ENCODE results near the gene TSPAN31.
"Not testable (repeated sequence)": the region's sequence is repeated elsewhere in the genome, so short reads cannot be mapped to it uniquely, and the experiment has no call there.

Gene TSPAN31

DNA sequence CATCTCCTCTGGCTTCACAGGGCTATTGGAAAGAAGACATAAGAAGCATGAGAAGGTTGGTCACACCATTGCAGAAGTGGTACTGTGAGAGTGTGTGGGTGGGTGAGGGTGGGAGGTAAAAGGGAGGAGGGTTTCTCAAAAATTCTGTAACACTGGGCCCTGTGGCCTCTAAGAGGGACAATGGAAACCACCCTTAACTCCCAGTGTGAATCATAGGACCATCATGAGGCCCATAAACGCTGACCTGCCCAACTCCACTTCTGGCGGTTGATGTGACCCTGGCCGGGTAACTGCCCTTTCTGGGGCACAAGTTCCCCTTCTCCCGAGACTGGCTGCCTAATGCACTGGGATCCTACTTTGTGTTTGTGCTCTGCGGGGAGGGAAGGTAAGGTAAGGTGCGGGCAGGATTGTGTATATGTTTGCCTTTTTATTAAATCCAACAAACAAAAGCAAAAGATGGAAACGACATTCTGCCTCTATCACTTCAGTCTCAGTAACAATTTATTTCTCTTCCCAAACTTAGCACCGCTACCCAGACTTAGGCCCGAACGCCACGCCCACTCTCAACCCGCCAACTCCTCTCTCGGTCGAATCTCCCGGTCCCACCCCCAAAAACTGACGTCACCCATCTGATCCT lies 26.5 kb downstream of the TSPAN31 start:
- DNase-seq (ENCODE audit: low read depth) = peak; percentile 76
- peak overlapping the region; percentile 65 for H3K4me3 ChIP-seq (ENCODE audit: low read depth, low read length)
- TF ChIP-seq, protein P1, sequence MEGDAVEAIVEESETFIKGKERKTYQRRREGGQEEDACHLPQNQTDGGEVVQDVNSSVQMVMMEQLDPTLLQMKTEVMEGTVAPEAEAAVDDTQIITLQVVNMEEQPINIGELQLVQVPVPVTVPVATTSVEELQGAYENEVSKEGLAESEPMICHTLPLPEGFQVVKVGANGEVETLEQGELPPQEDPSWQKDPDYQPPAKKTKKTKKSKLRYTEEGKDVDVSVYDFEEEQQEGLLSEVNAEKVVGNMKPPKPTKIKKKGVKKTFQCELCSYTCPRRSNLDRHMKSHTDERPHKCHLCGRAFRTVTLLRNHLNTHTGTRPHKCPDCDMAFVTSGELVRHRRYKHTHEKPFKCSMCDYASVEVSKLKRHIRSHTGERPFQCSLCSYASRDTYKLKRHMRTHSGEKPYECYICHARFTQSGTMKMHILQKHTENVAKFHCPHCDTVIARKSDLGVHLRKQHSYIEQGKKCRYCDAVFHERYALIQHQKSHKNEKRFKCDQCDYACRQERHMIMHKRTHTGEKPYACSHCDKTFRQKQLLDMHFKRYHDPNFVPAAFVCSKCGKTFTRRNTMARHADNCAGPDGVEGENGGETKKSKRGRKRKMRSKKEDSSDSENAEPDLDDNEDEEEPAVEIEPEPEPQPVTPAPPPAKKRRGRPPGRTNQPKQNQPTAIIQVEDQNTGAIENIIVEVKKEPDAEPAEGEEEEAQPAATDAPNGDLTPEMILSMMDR (IDR thresholded peaks at IDR 0.05; ENCODE audit: low read depth, low read length, missing control alignments) = no peak

DNA sequence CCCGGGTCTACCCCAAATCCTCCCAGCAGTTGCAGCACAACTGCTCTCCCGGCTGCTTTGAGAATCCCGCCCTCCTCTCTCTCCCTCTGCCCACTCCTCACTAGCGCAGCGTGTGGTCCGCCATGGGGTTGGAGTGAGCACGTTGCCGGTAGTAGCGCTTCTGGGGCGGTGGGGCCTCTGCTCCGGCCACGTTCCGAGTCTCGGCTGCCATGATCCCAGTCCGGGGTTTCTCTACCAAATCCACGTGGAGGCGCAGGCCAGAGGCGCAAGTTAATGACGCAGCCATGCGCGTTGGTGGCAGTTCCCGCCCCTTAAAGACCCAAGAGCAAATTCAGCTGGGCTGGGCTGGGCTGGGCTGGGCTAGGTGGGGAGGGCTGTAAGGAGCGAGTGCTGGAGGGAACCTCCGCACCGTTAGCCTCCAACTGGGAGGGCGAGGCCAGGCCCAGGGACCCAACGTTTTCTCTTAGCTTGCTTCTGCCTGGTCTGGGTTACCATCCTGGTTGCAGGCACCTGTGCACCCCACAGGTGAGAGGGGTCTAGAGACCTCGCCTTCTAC lies 27.1 kb downstream of the TSPAN31 start, which contains the start of gene METTL1:
METTL1 (minus strand) TSS at position 233 of the 556 bp plus-strand sequence; CDS start at position 211, 22 bp downstream.
- TF ChIP-seq, protein P1 (IDR thresholded peaks at IDR 0.05; ENCODE audit: low read depth, low read length, missing control alignments) = no peak
- peak; percentile 89 for DNase-seq (ENCODE audit: low read depth)
- peak within 1 kb of the TSS; percentile 65 for H3K4me3 ChIP-seq (ENCODE audit: low read depth, low read length)

DNA sequence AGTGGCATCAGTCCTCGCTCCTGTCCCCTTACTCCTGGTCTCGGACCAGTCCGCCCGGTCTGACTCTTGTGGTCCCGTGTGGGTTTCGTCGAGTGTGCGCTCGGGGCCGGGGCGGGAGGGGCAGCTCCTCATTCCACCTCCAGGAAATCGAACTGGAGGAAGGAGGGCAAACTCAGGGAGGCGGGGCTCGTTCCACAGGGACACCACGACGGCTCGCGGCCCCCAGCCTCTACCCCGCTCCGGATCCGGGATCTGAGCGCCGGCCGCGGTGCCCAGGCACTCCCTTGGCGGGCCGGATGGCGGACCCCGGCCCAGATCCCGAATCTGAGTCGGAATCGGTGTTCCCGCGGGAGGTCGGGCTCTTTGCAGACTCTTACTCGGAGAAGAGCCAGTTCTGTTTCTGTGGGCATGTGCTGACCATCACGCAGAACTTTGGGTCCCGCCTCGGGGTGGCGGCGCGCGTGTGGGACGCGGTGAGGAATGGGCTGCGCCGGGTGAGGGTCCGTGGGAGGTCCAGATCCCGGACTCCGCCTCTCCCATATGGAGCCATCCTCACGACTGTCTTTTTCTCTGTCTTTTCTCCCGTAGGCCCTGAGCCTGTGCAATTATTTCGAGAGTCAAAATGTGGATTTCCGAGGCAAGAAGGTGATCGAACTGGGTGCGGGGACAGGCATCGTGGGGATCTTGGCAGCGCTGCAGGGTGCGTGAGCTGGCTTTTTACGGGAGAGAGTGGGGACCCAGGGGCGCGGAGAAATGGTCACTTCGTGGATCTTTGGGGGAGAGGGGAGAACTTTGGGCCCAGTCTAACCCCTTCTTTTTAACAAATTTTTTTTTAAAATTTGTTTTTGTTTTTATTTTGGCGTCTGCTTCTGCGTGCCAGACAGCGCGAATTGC lies 27.8 kb downstream of the TSPAN31 start, which contains the start of gene EEF1AKMT3:
EEF1AKMT3 (plus strand) TSS at position 186 of the 894 bp plus-strand sequence; CDS start at position 297, 111 bp downstream.
- no peak for DNase-seq (ENCODE audit: low read depth)
- TF ChIP-seq, protein P1 (IDR thresholded peaks at IDR 0.05; ENCODE audit: low read depth, low read length, missing control alignments) = no peak
- peak within 1 kb of the TSS; percentile 65 for H3K4me3 ChIP-seq (ENCODE audit: low read depth, low read length)

GRCh38 chr12:57774634-57775033 lies 29.8 kb downstream of the TSPAN31 start:
- not testable (repeated sequence) for DNase-seq (ENCODE audit: low read depth)

GRCh38 chr12:57775044-57775443 lies 30.2 kb downstream of the TSPAN31 start:
- H3K4me3 ChIP-seq (ENCODE audit: low read depth, low read length) = no peak overlapping the region
- TF ChIP-seq, protein P1 (IDR thresholded peaks at IDR 0.05; ENCODE audit: low read depth, low read length, missing control alignments) = no peak
- no peak for DNase-seq (ENCODE audit: low read depth)

More at GRCh38 chr12:57774634-57775033, 29.8 kb downstream of the TSPAN31 start:
- H3K4me3 ChIP-seq (ENCODE audit: low read depth, low read length) = not testable (repeated sequence)

GRCh38 chr12:57775563-57776246 lies 30.9 kb downstream of the TSPAN31 start:
- TF ChIP-seq, protein P1 (IDR thresholded peaks at IDR 0.05; ENCODE audit: low read depth, low read length, missing control alignments) = peak; percentile 37
- no peak overlapping the region for H3K4me3 ChIP-seq (ENCODE audit: low read depth, low read length)
- DNase-seq (ENCODE audit: low read depth) = no peak

All from GM12864 (cell line).